Middle frontal gyrus (tissue), 1 donor: ENCODE data around the gene PNKD.

ENCODE experiments used
- DNase-seq: peaks from one replicate; pipeline ENCODE4 v3.0.0-alpha.2; 2015; ENCODE audit warnings: low spot score; ENCODE audit errors: extremely low spot score

PNKD gene, protein sequence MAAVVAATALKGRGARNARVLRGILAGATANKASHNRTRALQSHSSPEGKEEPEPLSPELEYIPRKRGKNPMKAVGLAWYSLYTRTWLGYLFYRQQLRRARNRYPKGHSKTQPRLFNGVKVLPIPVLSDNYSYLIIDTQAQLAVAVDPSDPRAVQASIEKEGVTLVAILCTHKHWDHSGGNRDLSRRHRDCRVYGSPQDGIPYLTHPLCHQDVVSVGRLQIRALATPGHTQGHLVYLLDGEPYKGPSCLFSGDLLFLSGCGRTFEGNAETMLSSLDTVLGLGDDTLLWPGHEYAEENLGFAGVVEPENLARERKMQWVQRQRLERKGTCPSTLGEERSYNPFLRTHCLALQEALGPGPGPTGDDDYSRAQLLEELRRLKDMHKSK

DNA sequence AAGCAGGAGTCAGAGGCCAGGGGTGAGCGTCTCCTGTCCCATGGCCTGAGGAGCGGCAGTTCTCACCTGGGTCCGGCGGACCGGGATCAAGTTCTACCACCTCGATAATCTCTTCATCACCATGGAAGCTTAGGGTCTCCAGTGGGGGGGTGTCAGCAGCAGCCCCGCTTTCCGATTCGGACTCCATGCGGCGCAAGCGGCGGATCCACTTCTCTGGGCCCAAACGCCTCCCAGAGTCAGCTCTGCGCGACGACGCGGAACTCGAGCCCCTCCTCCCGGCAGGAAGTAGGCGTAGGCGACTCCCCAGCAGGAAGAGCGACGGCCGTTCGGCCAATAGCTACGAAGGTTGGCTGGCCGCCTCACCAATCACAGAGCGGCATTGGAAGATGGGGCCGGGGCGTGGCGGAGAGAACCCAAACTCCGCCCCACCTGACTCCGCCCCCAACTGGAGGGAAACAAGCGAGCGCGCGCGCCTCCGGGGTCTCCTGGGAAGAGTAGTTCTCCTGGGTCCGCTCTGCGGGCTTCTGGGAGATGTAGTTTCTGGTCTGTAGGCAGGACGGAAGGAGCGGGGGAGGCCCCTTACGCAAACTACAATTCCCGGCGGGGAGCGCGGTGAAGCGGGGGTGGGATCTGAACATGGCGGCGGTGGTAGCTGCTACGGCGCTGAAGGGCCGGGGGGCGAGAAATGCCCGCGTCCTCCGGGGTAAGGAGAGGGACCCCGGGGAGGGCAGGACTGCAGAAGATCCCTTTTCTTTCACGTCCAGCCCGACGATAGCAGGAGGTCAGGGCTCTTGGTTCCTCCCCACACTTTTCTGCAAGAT is at the start of gene PNKD, which contains the start of gene AAMP:
TSS of gene PNKD (plus strand) at position 620 of the 821 bp plus-strand sequence. CDS start at position 637, 17 bp downstream.
TSS of gene AAMP (minus strand) at position 238 of the 821 bp plus-strand sequence. CDS start at position 187, 51 bp downstream.
- DNase-seq: peak; percentile 100

DNA sequence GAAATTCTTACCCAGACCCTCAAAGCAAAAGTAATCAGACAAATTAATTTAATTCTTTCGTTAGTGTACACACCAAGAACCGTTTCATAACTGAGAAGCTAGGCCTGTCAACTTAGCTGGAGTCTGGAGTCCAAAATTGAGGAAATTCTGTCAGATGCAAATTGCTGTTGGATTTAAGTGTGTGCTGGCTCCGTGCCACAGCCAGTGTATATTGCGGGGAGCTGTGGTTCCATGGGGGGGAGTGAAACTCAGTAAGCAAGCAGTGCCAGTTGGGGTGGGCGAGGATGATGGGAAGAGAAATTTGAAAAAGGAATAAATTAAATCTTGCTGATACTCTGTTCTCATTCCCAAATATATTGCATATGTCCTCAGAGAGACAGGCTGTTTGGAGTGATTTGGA is 49.3 kb upstream of the PNKD start:
- no peak for DNase-seq

DNA sequence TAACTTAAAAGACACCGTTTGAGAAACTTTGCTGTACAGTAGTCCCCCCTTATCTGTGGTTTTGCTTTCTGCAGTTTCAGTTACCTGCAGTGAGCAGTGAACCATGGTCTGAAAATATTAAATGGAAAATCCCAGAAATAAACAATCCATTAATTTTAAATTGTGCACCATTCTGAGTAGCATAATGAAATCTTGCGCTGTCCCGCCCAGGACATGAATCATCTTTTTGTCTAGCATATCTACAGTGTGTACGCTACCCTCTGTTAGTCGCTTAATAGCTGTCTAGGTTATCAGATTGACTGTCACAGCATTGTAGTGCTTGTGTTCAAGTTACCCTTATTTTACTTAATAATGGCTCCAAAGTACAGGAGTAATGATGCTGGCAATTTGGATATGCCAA is 47.3 kb upstream of the PNKD start:
- no peak for DNase-seq

DNA sequence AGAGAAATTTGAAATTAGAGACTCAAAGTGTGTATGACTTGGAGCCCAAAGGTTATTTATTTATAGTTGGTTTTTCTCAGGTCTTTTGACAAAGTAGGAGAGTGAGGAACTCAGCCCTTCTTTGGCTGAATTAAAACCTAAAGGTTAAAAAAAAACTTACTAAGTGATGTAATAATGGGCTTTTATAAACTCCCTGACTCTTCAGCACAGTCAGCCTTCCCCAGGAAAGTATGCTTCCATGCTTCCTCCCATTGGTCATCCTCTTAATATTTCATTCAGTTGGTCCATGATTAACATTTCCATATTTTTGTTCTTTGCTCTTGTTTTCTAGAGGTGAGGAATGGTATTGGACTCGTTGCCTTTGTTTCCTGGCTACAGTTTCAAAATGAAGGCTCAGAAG is 46.1 kb upstream of the PNKD start:
- DNase-seq: no peak

DNA sequence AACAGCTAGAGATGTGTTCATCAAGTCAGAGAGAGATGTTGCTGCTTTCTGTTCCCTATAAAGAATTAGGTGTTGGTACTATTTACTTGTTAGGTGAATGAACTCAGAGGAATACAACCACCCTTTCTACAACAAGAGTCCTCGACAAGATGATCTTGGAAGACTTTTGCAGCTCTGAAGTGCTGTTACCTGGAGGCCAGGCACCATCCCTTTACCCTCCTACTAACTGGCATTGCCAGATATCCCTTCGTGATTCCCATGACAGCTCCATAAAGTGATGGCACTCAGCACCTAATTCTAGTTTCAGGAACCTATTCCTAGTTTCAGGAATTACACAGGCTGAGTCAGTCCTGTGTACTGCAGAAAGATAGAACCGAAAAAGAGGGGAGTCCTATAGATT is 43.4 kb upstream of the PNKD start:
- no peak for DNase-seq

DNA sequence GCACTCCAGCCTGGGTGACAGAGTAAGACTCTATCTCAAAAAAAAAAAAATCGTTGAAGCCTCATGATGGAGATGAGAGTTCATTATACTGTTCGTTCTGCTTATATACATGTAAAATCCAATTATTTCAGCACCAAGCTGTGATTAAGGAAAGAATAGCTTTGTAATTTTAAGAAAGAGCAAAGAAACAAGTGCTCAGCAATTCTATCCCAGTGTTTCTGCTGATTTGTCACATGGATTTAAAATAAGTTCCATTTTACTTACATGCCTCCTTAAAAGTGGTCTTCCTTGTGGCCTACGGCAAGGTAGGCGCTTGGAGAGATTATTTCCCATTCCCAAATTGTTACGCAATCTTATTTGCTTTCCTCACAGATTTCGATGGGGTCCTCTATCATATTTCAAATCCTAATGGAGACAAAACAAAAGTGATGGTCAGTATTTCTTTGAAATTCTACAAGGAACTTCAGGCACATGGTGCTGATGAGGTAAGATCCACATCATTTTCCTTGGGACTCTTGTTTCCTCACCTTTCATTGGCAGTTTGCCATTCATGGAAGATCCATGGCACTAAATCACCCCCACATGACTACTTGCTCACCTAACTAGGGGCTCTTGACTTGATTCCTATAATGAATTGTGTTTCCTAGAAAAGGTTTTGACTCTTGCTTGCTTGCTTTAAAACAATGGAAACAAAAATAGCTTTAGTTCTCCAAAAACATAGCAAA is 41.8 kb upstream of the PNKD start:
- no peak for DNase-seq

DNA sequence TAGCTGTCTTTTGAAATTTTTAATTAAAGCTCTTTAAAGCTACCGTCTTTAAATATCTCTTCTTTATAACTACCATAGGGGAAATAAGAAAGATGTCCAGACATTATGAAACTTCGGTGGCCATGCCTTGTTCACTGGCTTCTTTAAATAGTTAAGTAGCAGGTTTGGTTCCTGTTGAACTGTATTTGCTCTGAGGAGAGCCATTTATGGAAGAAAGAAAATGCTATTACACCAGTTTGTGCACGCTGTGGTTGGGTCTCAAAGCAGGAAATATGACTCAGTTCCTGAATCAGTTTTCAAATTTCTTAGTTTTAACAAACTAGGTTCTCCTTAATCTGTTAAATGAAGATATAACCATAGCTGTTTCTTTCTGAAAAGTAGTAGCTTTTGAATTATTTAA is 41.1 kb upstream of the PNKD start:
- DNase-seq: no peak

DNA sequence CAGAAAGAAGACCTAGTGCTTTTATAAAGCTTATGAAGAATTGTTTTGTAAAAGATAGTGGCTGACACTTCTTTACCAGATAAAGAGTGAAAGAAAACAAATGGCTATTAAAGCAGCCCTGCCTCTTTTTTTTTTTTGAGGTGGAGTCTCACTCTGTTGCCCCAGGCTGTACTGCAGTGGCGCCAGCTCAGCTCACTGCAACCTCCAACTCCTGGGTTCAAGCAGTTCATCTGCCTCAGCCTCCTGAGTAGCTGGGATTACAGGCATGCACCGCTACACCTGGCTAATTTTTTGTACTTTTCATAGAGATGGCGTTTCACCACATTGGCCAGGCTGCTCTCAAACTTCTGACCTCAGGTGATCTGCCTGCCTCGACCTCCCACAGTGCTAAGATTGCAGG is 40.5 kb upstream of the PNKD start:
- no peak for DNase-seq

DNA sequence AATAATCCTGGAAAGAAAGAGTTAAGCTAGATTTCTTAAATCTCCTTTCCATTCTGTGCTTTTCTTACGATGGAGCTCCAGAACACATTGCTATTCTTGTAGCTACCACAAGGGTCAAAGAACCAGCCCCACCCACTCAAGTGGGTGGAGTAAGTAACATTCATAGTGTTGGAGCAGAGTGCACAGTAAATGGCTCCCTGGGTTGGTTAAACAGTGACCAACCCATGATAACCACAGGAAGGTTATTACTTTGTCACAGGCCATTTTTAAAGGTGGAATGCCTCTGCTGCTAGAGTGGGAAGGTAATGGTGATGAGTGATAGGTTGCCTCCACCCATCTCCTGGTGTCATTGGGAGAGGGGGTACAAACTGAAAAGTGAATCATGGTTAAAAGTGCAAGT is 39.4 kb upstream of the PNKD start:
- DNase-seq: no peak

DNA sequence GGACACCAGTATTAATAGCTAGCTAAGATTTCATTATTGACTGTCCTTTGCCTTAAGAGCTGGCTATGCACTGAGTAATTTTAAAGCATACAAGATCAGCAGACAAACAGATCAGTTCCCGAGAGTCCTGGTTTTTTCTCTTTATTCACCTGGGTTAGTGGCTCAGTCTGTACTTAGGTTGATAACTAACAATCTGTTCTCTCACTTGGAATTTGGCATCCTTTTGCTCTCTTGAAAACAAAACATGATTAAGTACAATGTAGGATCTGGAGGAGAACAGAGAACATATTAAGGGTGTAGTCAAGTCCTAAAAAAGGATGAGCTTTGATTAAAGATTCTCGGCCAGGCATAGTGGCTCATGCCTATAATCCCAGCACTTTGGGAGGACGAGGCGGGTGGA is 36.8 kb upstream of the PNKD start:
- no peak for DNase-seq

DNA sequence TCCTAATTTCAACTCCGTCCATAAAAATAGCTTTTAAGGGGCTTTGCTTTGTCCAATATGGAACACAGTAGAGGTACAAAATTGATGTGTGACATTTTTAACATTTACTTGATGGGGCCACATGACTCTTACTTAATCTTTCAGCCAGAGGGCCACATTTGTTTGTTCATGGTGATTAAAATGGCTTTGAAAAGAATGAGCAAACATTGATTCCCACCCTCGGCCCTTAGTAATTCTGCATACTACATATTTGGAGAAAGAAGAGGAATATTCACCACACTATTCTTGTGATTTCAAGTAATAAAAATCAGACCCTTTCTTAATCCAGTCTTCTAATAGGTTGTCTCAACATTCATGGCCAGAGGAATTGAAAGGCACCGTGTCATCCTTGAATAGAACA is 35.8 kb upstream of the PNKD start:
- no peak for DNase-seq

DNA sequence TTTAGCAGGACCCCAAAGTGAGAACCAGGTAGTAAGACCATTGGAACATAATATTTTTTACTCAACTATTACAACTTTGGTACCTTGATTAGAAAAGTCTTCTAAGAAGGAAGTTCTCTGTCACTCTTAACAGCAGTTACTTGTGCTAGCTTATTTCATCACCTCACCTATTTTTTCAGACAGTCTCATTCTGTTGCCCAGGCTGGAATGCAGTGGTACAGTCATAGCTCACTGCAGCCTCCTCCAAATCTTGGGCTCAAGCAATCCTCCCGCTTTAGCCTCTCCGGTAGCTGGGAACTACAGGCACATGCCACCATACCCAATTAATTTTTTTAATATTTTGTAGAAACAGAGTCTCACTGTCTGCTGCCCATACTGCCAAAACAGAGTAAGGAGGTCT is 35.3 kb upstream of the PNKD start:
- DNase-seq: no peak

DNA sequence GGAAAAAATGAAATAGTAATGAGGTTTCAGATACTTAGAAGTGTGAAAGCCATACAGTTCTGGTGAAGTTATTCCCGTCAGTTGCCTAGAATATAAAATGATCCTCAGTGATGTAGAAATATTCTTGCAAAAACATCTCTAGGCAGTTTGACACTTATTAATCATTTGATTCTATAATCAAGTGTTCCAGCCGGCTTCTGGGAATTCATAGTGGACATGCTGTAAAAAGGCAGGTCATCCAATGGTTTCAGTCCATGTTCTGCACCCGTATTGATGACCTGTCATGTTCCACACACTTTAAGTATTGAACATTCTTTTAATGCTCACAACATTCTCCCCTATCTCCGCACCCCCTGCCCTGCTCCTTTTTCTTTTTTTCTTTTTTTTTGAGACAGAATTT is 33.5 kb upstream of the PNKD start:
- DNase-seq: no peak

DNA sequence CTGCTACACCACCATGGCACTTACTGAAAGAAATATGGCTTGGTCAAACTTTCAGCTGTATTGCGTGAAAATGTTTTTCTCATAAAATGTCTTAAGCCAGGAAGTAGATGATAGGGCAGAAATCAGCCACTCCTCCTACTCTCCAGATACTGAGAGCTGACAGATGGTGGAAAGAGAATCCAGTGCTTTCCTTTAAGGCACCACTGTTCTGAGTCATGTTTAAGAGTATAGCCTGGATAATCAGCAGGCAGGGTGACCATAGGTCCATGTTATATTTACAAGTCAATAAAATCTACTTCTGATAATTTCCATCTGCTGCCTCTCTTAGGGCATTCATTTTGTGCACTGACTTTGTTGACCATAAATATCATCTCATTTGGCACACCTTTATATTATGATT is 31.4 kb upstream of the PNKD start:
- no peak for DNase-seq

DNA sequence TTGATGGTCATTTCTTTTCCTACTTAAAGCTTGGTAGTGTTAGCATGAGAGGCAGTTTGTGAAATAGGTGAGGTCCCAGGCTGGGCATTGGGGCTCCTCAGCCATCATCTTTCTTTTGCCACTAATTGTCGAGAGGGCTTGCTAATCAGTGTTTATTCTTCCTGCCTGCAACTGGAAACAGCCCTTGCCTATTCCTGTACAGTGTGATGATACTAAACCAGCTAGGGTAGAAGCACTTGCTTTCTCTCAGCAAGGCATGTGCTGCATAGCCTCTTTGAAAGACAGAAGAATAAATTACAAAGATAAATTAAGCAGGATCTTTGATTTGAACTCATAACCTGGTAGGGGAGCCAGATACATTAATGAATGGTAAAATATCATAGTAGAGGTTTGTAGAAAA is 26.1 kb upstream of the PNKD start:
- DNase-seq: no peak

DNA sequence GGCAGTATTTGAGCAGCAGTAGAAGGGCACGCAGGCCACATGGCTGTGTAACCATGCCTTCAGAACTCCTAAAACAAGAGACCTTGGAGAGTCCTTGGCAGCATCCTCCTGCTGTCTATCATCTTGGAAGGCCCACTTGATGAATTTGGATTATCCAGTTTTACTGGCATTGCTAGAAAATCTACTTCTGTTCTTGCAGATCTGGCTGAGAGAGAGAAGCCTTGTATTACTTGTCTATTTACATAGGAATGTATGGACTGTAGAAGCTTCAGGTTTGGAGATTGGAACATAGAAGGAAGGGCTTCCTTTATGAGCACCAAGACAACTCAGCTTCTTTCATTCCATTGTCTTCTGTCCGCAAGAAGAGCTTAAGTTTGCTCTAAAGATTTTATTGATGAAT is 25.7 kb upstream of the PNKD start:
- no peak for DNase-seq

DNA sequence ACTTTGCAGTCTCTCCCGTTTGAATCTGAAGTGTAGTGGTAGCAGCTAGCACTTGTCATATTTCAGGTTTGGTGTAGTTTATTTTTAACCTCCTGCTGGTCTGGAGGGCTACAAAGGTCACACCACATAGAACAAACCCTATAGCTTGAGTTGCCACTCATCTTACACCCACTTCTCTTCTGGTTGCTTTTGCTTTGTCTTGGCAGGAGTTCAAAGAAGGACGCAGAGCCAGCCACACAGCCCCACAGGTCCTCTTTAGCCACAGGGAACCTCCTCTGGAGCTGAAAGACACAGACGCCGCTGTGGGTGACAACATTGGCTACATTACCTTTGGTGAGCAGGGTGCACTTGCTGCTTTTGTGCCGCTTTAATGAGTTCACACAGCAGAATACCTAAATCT is 25.1 kb upstream of the PNKD start:
- no peak for DNase-seq

DNA sequence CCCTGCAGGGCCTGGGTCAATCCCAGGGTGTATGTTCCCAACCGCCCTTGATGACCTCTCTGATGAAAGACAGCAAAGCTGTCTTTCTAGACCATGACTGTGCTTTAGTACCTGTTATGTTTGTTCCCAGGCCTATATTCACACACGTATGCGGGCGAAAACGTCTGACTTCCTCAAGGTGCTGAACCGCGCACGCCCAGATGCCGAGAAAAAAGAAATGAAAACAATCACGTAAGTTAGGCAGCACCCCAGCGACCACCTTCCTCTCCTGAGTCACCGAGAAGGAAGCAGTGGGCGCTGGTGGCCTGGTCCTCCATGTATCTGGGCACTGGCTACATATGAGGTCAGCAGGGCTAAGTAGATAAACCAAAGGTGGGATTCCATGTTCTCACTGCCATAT is 20.6 kb upstream of the PNKD start:
- DNase-seq: no peak

DNA sequence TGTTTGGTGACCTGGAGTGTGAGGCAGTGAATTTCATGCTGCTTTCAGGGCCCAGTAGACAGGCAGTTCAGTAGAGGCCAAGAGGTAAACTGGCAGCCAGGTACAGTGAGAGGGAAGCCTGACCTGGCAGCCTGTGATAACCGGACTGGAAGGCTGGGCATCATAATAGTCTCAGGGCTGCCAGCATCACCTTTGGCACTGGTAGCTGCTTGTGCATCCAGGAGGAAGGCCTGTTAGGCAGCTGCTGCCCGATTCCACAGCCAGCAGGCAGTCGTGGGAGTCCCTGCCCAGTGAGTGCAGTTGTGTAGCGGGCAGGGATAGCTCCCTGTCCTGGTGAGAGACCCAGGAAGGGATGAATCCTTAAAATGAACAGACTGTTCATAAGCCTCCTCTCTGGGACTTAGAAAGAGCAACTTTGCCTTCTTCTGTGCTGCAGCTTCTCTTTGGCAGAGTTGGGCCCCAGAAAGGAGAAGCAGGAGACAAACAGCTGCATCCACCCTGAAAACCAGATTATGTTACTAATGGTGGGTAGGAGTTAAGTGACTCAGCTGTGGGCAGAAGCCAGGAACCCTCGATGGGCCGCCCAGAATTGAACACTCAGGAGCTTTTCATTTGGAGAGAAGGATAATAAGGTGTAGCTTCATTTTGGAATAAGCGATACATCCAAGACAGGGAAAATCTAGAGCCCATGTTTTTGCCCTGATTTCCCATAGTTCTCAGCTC is 17.6 kb upstream of the PNKD start:
- DNase-seq: no peak

DNA sequence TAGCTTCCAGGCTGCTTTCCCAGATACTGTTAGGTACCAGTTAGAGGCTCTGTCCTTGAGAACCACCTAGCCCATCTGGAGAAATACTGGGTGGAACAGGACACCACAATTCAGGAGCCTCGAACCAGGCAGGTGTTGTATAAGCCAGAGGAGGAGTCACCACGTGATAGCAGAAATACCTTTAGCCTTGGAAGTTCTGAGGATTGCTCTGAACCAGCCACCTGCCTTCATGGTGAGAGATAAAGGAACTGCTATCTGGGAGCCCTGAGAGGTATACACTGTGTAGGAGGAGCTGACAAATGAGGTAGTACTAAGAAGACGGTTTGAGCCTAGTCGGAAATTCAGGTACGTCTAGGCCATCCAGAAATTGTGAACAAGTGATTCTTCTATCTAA is 17.1 kb upstream of the PNKD start:
- DNase-seq: no peak

DNA sequence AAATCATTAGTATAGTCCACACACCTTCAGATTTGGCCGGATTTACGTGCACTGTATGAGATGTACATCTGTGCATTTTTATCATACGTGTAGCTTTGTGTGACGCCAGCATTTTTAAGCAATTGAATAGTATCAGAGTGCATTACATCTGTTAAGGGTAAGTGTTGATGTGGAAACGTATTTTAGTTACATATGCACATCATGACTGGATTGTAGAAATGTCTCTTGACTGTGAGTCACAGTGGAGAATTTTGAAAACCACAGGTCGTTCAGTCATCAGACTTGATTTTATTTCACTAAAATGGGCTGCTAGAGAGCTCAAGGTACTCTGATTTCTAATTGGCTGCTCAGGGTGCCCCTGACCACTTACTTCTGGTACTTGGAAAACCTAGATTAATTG is 14.9 kb upstream of the PNKD start:
- DNase-seq: no peak
